Cardiac ventricle fibroblast (primary cell): ENCODE measurements around the gene PKD2L1. TPM values are rescaled to one million over a fixed set of nuclear protein-coding genes. Genes with fewer than 3 reads are reported as not detected.

Source experiments
- total RNA-seq: library from RNA; depleted of rRNA; stranded (reverse); fragments of >200 nt; gene quantifications from 2 replicates; pipeline ENCODE4 v1.2.3, GENCODE V29; 2015

The PKD2L1 gene
- total RNA-seq: not detected in 2 replicates

GRCh38 chr10:100330079-100330478, at the start of gene PKD2L1:
TSS of gene PKD2L1 (minus strand) at chr10:100330228. CDS start at chr10:100330103, 125 bp downstream.

GRCh38 chr10:100346765-100347567, 16.9 kb upstream of the PKD2L1 start, which contains the start of gene SCD:
TSS of gene SCD (plus strand) at chr10:100347233. CDS start at chr10:100347505, 272 bp downstream.

GRCh38 chr10:100286051-100287033, 43.7 kb downstream of the PKD2L1 start, which contains the start of gene BLOC1S2:
TSS of gene BLOC1S2 (minus strand) at chr10:100286680. CDS start at chr10:100286659, 21 bp downstream.

GRCh38 chr10:100267239-100268104, 62.6 kb downstream of the PKD2L1 start, which contains the start of gene CWF19L1:
TSS of gene CWF19L1 (minus strand) at chr10:100267638. CDS start at chr10:100267593, 45 bp downstream.

Other genes starting within 250 kb of the PKD2L1 start
- not detected in 2 replicates for gene CPN1, start 248.4 kb downstream of the PKD2L1 start, total RNA-seq
- gene ERLIN1, start 144.2 kb downstream of the PKD2L1 start, total RNA-seq: 38.4 and 47.4 TPM in 2 replicates
- 6.6 and 8.3 TPM in 2 replicates for gene CHUK, start 100.6 kb downstream of the PKD2L1 start, total RNA-seq
- 7.2 and 10.6 TPM in 2 replicates for gene CWF19L1, start 62.6 kb downstream of the PKD2L1 start, total RNA-seq
- gene BLOC1S2, start 43.5 kb downstream of the PKD2L1 start, total RNA-seq: 20.7 and 33.1 TPM in 2 replicates
- 89.5 and 91.8 TPM in 2 replicates for gene SCD, start 17.0 kb upstream of the PKD2L1 start, total RNA-seq
- not detected in 2 replicates for gene WNT8B, start 132.8 kb upstream of the PKD2L1 start, total RNA-seq
- 1.4 and 6.4 TPM in 2 replicates for gene SEC31B, start 189.6 kb upstream of the PKD2L1 start, total RNA-seq
- 112 and 119 TPM in 2 replicates for gene NDUFB8, start 199.6 kb upstream of the PKD2L1 start, total RNA-seq
- 6.3 and 9.6 TPM in 2 replicates for gene HIF1AN, start 205.7 kb upstream of the PKD2L1 start, total RNA-seq